GM19238 (cell line): ENCODE results near the gene RABGEF1.
"Not testable (repeated sequence)": the region's sequence is repeated elsewhere in the genome, so short reads cannot be mapped to it uniquely, and the experiment has no call there.

Source experiments
- DNase-seq: peaks from one replicate; pipeline ENCODE4 v3.0.0; 2011; ENCODE audit warnings: low spot score; ENCODE audit not compliant: insufficient read length

Gene RABGEF1

DNA sequence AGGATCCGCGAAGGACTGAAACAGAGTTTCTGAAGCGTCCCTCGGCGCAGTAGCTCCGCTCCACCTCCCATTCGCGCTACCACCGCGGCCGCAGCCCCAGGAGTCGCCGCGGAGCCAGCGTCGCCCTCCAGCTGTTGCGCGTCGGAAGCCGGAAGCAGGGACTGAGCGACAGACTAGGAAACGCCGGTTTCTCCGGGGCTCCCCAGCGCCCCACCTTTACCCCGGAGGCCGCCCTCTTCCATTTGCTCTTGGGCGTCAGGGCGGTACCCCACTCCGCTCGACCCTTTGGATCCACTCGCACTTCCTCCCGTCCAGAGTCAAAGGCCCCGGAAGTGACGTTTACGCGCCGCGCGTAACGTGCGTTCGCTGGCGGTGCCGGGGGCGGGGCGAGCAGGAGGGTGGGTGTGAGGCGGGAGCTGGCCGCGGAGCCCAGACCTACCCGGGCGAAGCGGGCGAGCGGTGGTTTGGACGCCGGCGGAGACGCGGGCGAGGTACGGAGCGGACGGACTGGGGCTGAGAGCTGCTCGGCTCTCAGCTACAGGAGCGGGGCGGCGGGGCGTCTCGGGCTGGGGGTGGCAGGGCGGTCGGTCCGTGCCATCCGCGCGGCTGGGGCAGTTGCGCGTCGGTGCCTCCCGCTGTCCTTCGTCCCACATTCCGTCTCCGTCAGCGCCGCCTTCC is at the start of gene RABGEF1:
Gene RABGEF1, plus strand, starts transcription at position 432 of the 678 bp plus-strand sequence. CDS start 31,167 bp downstream, outside the sequence.
- peak; percentile 90 for DNase-seq

- no peak for DNase-seq
Observed at GRCh38 chr7:66693331-66693730, 47.2 kb upstream of the RABGEF1 start.

GRCh38 chr7:66694286-66694685 is 46.2 kb upstream of the RABGEF1 start:
- DNase-seq: no peak

DNA sequence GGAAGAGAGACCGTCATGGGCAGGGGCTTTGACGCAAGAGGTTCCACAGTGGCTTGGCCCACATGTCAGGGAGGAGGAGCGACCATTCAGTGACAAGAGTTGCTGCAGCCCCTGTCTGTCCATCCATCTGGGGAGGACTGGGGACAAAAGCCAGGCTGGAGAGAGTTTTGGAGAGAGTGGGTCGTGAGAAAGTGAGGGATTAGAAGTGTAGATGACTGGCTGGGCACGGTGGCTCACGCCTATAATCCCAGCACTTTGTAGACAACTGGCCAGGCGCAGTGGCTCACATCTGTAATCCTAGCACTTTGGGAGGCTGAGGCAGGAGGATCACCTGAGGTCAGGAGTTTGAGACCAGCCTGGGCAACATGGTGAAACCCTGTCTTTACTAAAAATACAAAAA is 45.1 kb upstream of the RABGEF1 start:
- not testable (repeated sequence) for DNase-seq

- not testable (repeated sequence) for DNase-seq
Observed at GRCh38 chr7:66696134-66696533, 44.4 kb upstream of the RABGEF1 start.

- DNase-seq: no peak
Observed at GRCh38 chr7:66696774-66697191, 43.8 kb upstream of the RABGEF1 start.

DNA sequence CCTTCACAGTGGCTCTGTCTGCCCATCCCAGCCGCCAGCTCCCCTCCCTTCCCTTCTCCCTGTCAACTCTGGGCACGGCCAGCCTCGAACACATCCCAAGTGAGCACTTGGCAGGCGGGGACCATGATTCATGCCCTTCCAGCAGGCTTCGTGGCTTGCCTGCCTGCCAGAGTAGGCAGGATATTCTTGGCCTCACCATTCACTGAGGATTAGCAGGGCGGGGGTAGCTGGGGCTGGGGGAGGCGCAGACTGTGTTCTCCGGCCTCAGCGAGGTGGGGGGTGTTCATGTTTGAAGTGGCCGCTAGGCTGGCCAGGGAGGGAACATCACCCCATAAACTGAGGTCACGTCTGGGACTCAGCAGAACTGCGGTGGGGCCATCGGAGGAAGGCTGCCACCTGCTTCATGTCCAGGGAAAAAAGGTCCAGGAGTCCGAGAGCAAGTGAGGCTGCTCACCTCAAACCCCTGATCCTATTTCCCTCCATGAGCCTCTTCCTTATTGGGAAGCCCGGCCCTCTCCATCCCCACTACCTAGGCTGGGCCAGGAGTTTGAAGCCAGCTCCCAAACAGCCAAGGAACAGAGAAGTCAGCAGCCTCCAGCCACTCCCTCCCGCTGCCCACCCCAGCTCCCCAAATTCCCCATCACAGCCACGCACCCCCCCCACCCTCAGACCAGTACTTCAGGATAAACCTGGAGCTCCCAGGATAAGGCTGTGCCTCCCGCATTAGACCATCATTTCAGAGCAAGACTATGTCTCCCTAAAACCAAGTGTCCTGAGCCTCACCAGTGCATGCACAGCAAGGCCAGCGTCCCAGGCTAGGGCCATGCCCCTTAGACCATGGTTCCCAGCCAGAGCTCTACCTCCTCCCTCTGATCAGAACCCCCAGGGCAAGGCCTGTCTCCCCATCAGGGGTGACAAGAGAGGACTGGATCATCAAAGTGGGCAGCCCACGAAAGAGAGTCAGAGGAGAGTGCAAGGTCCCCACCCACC is 42.8 kb upstream of the RABGEF1 start:
- DNase-seq: no peak

GRCh38 chr7:66698652-66699205 is 41.8 kb upstream of the RABGEF1 start:
- DNase-seq: no peak

- DNase-seq: no peak
Observed at GRCh38 chr7:66699998-66700397, 40.5 kb upstream of the RABGEF1 start.

DNA sequence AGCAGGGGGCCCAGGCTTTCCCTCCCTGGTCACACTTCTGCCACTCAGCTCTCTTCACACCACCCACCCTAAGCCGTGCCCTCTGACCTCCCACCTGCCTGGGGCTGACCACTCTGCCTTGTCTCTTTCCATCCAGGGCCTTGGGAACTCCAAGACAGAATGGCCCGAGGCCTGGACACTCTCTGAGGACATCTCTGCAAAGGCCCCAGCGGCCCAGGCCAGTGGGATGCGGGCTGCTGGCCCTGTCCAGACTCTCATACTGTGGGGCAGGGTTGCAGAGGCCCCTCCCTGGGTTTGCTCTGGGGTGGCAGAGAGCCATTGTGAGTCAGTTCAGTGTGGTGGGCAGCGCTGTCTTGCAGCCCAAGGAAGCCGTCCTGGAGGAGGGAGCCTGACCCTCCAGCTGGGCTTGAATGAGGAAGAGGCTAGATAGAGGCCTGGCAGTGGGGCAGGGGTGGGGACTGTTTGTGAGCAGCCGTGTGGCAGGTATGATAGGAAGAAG is 39.9 kb upstream of the RABGEF1 start:
- DNase-seq: no peak

GRCh38 chr7:66707825-66708224 is 32.7 kb upstream of the RABGEF1 start:
- DNase-seq: no peak

DNA sequence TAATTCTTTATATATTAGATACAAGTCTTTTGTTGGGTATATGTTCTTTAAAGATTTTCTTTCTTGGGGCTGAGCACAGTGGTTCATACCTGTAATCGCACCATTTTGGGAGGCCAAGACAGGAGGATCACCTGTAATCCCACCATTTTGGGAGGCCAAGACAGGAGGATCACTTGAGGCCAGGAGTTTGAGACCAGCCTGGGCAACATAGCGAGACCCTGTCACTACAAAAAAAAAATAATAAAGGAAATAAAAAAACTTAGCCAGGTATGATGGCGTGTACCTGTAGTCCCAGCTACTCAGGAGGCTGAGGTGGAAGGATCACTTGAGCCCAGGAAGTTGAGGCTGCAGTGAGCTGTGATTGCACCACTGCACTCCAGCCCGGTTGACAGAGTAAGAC is 29.8 kb upstream of the RABGEF1 start:
- DNase-seq: not testable (repeated sequence)

GRCh38 chr7:66713687-66714086 is 26.8 kb upstream of the RABGEF1 start:
- no peak for DNase-seq

DNA sequence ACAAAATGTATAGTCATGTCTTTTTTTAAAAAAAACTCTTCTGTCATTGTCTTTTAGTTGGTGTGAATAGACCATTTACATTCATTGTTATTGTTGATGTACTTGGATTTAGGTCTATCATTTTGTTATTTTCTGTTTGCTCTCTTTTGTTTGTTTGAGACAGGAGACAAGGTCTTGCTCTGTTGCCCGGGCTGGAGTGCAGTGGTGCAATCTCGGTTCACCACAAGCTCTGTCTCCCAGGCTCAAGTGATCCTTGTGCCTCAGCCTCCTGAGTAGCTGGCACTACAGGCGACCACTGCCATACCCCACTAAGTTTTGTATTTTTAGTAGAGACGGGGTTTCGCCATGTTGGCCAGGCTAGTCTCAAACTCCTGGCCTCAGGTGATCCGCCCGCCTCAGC is 23.9 kb upstream of the RABGEF1 start:
- not testable (repeated sequence) for DNase-seq

GRCh38 chr7:66720561-66720960 is 20.0 kb upstream of the RABGEF1 start:
- no peak for DNase-seq

DNA sequence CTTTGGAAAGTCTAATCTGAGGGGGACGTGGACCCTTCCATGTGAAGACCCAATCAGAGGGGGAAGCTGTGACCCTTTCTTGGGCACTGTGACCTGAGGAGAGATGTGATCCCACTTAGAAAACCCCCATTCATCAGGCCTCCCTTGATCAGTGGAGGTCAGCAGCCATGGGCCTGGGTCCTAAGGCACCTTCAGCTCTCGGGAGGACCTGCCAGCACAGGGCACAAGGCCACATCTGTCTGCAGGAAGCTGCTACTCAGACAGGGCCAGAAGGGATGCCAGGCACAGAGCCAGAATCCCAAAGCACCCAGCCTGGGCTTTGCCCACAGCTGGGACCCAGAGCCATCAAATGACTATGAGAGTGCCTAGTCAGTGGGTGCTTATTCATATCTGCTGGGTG is 14.7 kb upstream of the RABGEF1 start:
- DNase-seq: no peak

DNA sequence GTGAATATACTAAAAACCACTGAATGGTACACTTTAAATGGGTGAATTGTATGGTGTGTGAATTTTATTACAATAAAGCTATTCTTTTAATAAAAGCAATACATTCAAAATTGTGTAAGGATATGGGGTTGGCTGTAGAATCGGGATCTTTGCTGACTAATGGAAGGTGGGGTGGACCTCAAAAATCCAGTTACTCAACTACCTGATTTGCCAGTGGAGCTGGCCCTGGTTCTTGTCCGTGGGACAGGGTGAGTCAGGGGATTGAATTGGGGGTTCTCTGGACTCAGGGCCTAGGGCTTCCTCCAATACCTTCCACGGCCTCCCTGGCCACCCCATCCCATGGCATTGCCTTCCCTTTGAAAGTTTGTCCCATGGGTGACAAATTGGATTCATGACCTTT is 13.5 kb upstream of the RABGEF1 start:
- no peak for DNase-seq

GRCh38 chr7:66728571-66728970 is 12.0 kb upstream of the RABGEF1 start:
- no peak for DNase-seq

- DNase-seq: no peak
Observed at GRCh38 chr7:66729274-66729673, 11.3 kb upstream of the RABGEF1 start.

DNA sequence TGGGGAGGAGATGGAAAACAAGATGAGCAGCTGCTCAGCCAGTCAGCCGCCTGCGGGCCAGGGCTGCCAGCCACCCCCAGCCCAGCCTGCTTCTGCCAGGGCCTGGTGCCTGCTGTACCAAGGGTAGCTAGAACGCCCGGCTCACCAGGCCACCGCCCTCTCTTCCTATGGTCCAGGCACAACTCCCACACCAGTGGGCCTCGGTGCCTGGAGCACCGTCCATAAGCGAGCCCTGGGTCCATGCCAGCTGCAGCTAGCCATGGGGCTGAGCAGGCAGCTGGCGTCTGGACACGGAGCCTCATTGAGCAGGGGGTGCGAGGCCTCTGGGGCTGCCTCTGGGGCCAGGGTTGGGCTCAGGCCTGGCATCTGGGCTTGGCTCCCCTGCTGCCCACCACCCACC is 8.5 kb upstream of the RABGEF1 start:
- no peak for DNase-seq

DNA sequence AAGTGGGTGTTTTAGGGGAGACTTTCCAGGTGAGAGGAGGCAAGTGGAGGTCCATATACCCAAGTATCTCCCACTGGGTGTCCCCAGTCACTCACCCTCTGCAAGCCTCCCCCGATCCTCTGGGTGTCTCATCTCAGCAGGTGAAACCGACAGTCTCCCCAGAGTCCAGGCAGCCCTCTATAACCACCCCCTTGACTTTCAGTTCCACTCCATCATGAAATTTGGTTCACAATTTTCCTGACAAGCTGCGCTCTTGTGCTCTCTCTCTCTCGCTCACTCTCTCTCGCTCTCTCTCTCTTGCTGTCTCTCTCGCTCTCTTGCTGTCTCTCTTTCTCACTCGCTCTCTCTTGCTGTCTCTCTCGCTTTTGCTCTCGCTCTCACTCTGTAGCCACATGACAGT is 8.1 kb upstream of the RABGEF1 start:
- no peak for DNase-seq

DNA sequence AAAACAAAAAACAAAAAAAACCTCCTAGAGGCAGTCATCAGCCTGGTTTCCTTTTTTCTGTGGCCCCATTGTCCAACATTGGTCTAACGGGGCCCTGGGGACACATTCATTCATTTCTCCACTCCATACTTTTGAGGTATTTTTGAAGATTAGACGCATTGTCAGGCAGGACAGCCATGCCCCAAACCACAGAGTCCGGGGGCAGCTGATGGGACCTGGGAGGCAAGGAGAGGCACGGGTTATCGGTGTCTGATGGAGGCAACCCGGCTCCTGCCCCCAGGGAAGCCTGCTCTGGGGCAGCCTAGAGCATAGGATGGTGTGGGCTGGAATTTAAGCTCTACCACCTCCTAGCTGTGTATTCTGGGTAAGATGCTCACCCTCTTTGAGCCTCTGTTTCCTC is 6.5 kb upstream of the RABGEF1 start:
- DNase-seq: no peak
